Liver (tissue), 9 donors: ENCODE data around the gene ZBP1. TPM values are rescaled to one million over a fixed set of nuclear protein-coding genes. Genes with fewer than 3 reads are reported as not detected.

Experiments
- DNase-seq: peaks from one replicate; pipeline ENCODE4 v3.0.0-alpha.2; 2017; ENCODE audit warnings: low spot score
- H3K27ac ChIP-seq, 2 donors: one replicate each; pipeline ENCODE4 v1.7.0; 2013; ENCODE audit warnings: inconsistent platforms in 2 of 2, low read length in 2 of 2, control low read depth in 1 of 2, low read depth in 1 of 2, mild to moderate bottlenecking in 1 of 2
- H3K27me3 ChIP-seq, 4 donors: one replicate each; pipeline versions ENCODE4 v1.6.1 to v1.7.0; 2013; ENCODE audit warnings: low read length in 3 of 4, inconsistent platforms in 1 of 4, mild to moderate bottlenecking in 1 of 4, moderate library complexity in 1 of 4; ENCODE audit not compliant: control insufficient read depth in 4 of 4, insufficient read depth in 4 of 4
- H3K36me3 ChIP-seq, 4 donors: one replicate each; pipeline versions ENCODE4 v1.6.1 to v1.7.0; 2013; ENCODE audit warnings: low read length in 3 of 4, mild to moderate bottlenecking in 3 of 4, low read depth in 1 of 4, moderate library complexity in 1 of 4; ENCODE audit not compliant: control insufficient read depth in 4 of 4, insufficient read depth in 3 of 4
- H3K4me1 ChIP-seq, 4 donors: one replicate each; pipeline versions ENCODE4 v1.6.1 to v1.7.0; 2013; ENCODE audit warnings: low read length in 3 of 4, mild to moderate bottlenecking in 3 of 4, moderate library complexity in 1 of 4; ENCODE audit not compliant: control insufficient read depth in 4 of 4, insufficient read depth in 4 of 4
- H3K4me3 ChIP-seq, 3 donors: one replicate each; pipeline versions ENCODE4 v1.6.1 to v1.7.0; 2013; ENCODE audit warnings: low read length in 3 of 3, control low read depth in 1 of 3, low read depth in 1 of 3, mild to moderate bottlenecking in 1 of 3
- H3K9ac ChIP-seq, 2 donors: one replicate each; pipeline ENCODE4 v1.7.0; 2013; ENCODE audit warnings: low read length in 2 of 2, mild to moderate bottlenecking in 2 of 2, moderate library complexity in 2 of 2, control low read depth in 1 of 2, low read depth in 1 of 2
- H3K9me3 ChIP-seq, 4 donors: one replicate each; pipeline versions ENCODE4 v1.6.1 to v1.7.0; 2013; ENCODE audit warnings: low read length in 3 of 4; ENCODE audit not compliant: control insufficient read depth in 4 of 4
- ATF3 ChIP-seq: IDR thresholded peaks from 2 replicates; pipeline ENCODE4 v1.6.1; 2016; ENCODE audit warnings: antibody characterized with exemption
- CTCF ChIP-seq: fragments of 150-350 bp; IDR thresholded peaks from 2 replicates; pipeline ENCODE4 v1.5.1; 2017; ENCODE audit warnings: improper control_type of control experiment, low read depth, low read length; ENCODE audit not compliant: missing input control
- EGR1 ChIP-seq, 2 donors: IDR thresholded peaks; 2 replicates each; pipeline ENCODE4 v1.6.1; 2016 to 2018; ENCODE audit warnings: antibody characterized with exemption in 2 of 2, low read depth in 2 of 2
- FOXA1 ChIP-seq: IDR thresholded peaks from 2 replicates; pipeline ENCODE4 v1.6.1; 2016; ENCODE audit warnings: antibody characterized with exemption
- FOXA2 ChIP-seq: IDR thresholded peaks from 2 replicates; pipeline ENCODE4 v1.6.1; 2016; ENCODE audit warnings: antibody characterized with exemption
- GABPA ChIP-seq, 2 donors: IDR thresholded peaks in 1 of 2; conservative IDR thresholded peaks in 1 of 2; 2 replicates each; pipeline ENCODE4 v1.6.1; 2016; ENCODE audit warnings: antibody characterized with exemption in 2 of 2, mild to moderate bottlenecking in 1 of 2, moderate library complexity in 1 of 2
- HNF4A ChIP-seq, 2 donors: conservative IDR thresholded peaks; 2 replicates each; pipeline ENCODE4 v1.6.1; 2016; ENCODE audit warnings: antibody characterized with exemption in 2 of 2, mild to moderate bottlenecking in 2 of 2
- HNF4G ChIP-seq: IDR thresholded peaks from 2 replicates; pipeline ENCODE4 v1.6.1; 2016; ENCODE audit warnings: antibody characterized with exemption
- JUND ChIP-seq, 2 donors: IDR thresholded peaks; 2 replicates each; pipeline ENCODE4 v1.6.1; 2016; ENCODE audit warnings: antibody characterized with exemption in 2 of 2
- MAX ChIP-seq: IDR thresholded peaks from 2 replicates; pipeline ENCODE4 v1.6.1; 2016; ENCODE audit warnings: antibody characterized with exemption
- NR2F2 ChIP-seq: IDR thresholded peaks from 2 replicates; pipeline ENCODE4 v1.6.1; 2016; ENCODE audit warnings: antibody characterized with exemption
- RAD21 ChIP-seq, 2 donors: IDR thresholded peaks; 2 replicates each; pipeline ENCODE4 v1.6.1; 2016; ENCODE audit warnings: antibody characterized with exemption in 2 of 2, mild to moderate bottlenecking in 2 of 2
- REST ChIP-seq: IDR thresholded peaks from 2 replicates; pipeline ENCODE4 v1.6.1; 2016; ENCODE audit warnings: antibody characterized with exemption, mild to moderate bottlenecking
- RXRA ChIP-seq, 2 donors: IDR thresholded peaks; 2 replicates each; pipeline ENCODE4 v1.6.1; 2017 to 2018; ENCODE audit warnings: antibody characterized with exemption in 2 of 2, mild to moderate bottlenecking in 1 of 2
- SP1 ChIP-seq: IDR thresholded peaks from 2 replicates; pipeline ENCODE4 v1.6.1; 2018; ENCODE audit warnings: antibody characterized with exemption, mild to moderate bottlenecking
- TAF1 ChIP-seq: conservative IDR thresholded peaks from 2 replicates; pipeline ENCODE4 v1.6.1; 2016; ENCODE audit warnings: antibody characterized with exemption, mild to moderate bottlenecking
- YY1 ChIP-seq: IDR thresholded peaks from 2 replicates; pipeline ENCODE4 v1.6.1; 2016; ENCODE audit warnings: antibody characterized with exemption, mild to moderate bottlenecking
- ZBTB33 ChIP-seq: IDR thresholded peaks from 2 replicates; pipeline ENCODE4 v1.6.1; 2016; ENCODE audit warnings: antibody characterized with exemption
- WGBS: extraction: QIAGEN DNeasy Blood & Tissue Kit; methylation state at CpG from one replicate; pipeline ENCODE4 v1.1.7; 2013; 5-methylcytosine and 5-hydroxymethylcytosine counted together
- polyA plus RNA-seq, 2 donors: library from polyadenylated mRNA; stranded (reverse) in 1 of 2; unstranded in 1 of 2; fragments of 200-250 nt in 1 of 2; fragments of >200 nt in 1 of 2; fragmentation: Nextera tagmentation in 1 of 2; extraction: Ambion mirVana in 1 of 2; gene quantifications; one replicate each; pipeline versions ENCODE4 v1.2.1 to v1.2.3, GENCODE V29; 2013 to 2015
- total RNA-seq, 2 donors: library from RNA; depleted of rRNA; stranded (reverse); fragments of >200 nt; gene quantifications; one replicate each; pipeline ENCODE4 v1.2.3, GENCODE V29; 2014
- donor health status: healthy.
- donor health status: healthy.
- donor health status: healthy.
- donor health status: healthy.
- donor health status: healthy.

The ZBP1 gene
- total and polyA plus RNA-seq, 4 donors, result 0.06 to 0.42 (median 0.13) TPM

- no peak for DNase-seq
- Histone ChIP-seq H3K4me1 (peaks cover 16 to 34% (median 22%) of the 10 kb centered on the region in 4 donors), H3K4me3 (no peak overlapping the region)
These were observed 36.7 kb downstream of the ZBP1 start for GRCh38 chr20:57583289-57584257.

More at GRCh38 chr20:57583289-57584257, 36.7 kb downstream of the ZBP1 start:
- H3K9me3 ChIP-seq, result no peaks in the 10 kb centered on the region
- H3K27ac ChIP-seq, result no peak overlapping the region
- TF ChIP-seq RXRA (IDR thresholded peaks at IDR 0.05) (no peak), GABPA (IDR thresholded peaks at IDR 0.05 in 1 of 2, conservative IDR thresholded peaks at IDR 0.05 in 1 of 2) (no peak), TAF1 (no peak), MAX (no peak), RAD21 (IDR thresholded peaks at IDR 0.05) (no peak), ATF3 (no peak), HNF4G (no peak), FOXA1 (no peak), HNF4A (conservative IDR thresholded peaks at IDR 0.05) (no peak), CTCF (no peak), FOXA2 (no peak), REST (no peak), EGR1 (IDR thresholded peaks at IDR 0.05; ENCODE audit: low read depth in 2 of 2) (no peak), NR2F2 (no peak), JUND (IDR thresholded peaks at IDR 0.05) (no peak), ZBTB33 (no peak), YY1 (no peak), SP1 (no peak)
- 91% methylated on average over 18 of the region's 18 CpGs for WGBS
- no peaks in the 10 kb centered on the region for H3K36me3 ChIP-seq
- no peak overlapping the region for H3K9ac ChIP-seq
- no peaks in the 10 kb centered on the region for H3K27me3 ChIP-seq
